Panc1 (cell line): Measurements from ENCODE around the gene HORMAD2.

Experiments
- CTCF ChIP-seq: fragments of 450-650 bp; IDR thresholded peaks from 2 replicates; pipeline ENCODE4 v1.5.1; 2017; ENCODE audit warnings: mild to moderate bottlenecking
- TF ChIP-seq, protein P1 (sequence below), 2 experiments: IDR thresholded peaks; 2 replicates each; pipeline ENCODE4 v1.6.1; 2011 to 2012; ENCODE audit warnings: low read depth in 2 of 2, control low read depth in 1 of 2, low read length in 1 of 2, mild to moderate bottlenecking in 1 of 2, moderate library complexity in 1 of 2; ENCODE audit not compliant: insufficient read depth in 1 of 2

DNA sequence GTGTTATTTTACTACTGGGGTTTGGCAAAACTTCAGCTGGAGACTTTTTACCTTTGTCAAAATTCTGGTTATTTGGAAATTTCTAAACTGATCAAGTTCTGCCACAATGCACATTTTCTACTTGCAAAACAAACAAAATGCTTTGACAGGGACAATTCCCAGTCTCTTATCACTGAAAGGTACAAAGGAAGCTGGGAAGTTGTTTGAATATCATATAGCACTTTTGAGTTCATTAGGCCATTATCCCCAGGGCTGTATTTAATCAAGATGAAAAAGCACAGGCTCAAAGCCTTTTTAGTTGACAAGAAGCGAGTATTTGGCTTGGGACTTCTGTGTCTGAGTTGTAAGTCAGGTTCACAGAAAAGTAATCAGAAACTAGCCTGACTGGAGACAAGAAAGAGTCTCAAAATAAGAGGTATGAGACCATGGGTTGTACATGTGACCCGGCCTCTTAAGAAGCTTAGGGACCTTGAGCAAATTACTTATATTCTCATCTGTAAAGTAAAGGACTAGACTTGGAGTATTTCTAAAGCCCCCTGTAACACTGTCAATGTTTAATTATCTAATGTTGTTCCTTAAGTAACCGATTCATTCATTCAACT lies 2.9 kb upstream of the HORMAD2 start:
- TF ChIP-seq CTCF, result no peak
- TF ChIP-seq, protein P1, sequence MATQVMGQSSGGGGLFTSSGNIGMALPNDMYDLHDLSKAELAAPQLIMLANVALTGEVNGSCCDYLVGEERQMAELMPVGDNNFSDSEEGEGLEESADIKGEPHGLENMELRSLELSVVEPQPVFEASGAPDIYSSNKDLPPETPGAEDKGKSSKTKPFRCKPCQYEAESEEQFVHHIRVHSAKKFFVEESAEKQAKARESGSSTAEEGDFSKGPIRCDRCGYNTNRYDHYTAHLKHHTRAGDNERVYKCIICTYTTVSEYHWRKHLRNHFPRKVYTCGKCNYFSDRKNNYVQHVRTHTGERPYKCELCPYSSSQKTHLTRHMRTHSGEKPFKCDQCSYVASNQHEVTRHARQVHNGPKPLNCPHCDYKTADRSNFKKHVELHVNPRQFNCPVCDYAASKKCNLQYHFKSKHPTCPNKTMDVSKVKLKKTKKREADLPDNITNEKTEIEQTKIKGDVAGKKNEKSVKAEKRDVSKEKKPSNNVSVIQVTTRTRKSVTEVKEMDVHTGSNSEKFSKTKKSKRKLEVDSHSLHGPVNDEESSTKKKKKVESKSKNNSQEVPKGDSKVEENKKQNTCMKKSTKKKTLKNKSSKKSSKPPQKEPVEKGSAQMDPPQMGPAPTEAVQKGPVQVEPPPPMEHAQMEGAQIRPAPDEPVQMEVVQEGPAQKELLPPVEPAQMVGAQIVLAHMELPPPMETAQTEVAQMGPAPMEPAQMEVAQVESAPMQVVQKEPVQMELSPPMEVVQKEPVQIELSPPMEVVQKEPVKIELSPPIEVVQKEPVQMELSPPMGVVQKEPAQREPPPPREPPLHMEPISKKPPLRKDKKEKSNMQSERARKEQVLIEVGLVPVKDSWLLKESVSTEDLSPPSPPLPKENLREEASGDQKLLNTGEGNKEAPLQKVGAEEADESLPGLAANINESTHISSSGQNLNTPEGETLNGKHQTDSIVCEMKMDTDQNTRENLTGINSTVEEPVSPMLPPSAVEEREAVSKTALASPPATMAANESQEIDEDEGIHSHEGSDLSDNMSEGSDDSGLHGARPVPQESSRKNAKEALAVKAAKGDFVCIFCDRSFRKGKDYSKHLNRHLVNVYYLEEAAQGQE (IDR thresholded peaks at IDR 0.05; ENCODE audit: insufficient read depth in 1 of 2, low read depth in 2 of 2, low read length in 1 of 2), result no peak
